ENCODE measurements around the gene MED23. TPM values are rescaled to one million over a fixed set of nuclear protein-coding genes. Genes with fewer than 3 reads are reported as not detected.

The MED23 gene
- total RNA-seq, 4 donors from 2014 or later, result 19.4 to 54.9 (median 35.2) TPM

GRCh38 chr6:131588643-131589042 lies 39.4 kb downstream of the MED23 start:
- Histone ChIP-seq H3K36me3 (peaks cover 99% of the 10 kb centered on the region), H3K27ac (no peak overlapping the region), H3K27me3 (no peaks in the 10 kb centered on the region), H3K9me3 (no peaks in the 10 kb centered on the region), H3K4me1 (no peaks in the 10 kb centered on the region), H3K4me3 (no peak overlapping the region)
- TF ChIP-seq EP300 (IDR thresholded peaks at IDR 0.05), result no peak
- no peak for TF ChIP-seq POLR2AphosphoS5 (IDR thresholded peaks at IDR 0.05)
- no peak for TF ChIP-seq CTCF (IDR thresholded peaks at IDR 0.05)
- no peak for TF ChIP-seq POLR2A (IDR thresholded peaks at IDR 0.05)
- 82% methylated on average over 2 of the region's 2 CpGs for WGBS
- DNase-seq (ENCODE audit: low spot score in 2 of 2), result no peak

GRCh38 chr6:131587909-131588308 lies 40.1 kb downstream of the MED23 start:
- no peak overlapping the region for H3K27ac ChIP-seq
- peaks cover 99% of the 10 kb centered on the region for H3K36me3 ChIP-seq
- 88% methylated on average over 4 of the region's 4 CpGs for WGBS
- DNase-seq (ENCODE audit: low spot score in 2 of 2), result no peak
- no peaks in the 10 kb centered on the region for H3K9me3 ChIP-seq
- TF ChIP-seq CTCF (IDR thresholded peaks at IDR 0.05), result no peak
- TF ChIP-seq POLR2AphosphoS5 (IDR thresholded peaks at IDR 0.05), result no peak
- TF ChIP-seq POLR2A (IDR thresholded peaks at IDR 0.05), result no peak
- TF ChIP-seq EP300 (IDR thresholded peaks at IDR 0.05), result no peak
- no peaks in the 10 kb centered on the region for H3K27me3 ChIP-seq
- H3K4me1 ChIP-seq, result no peaks in the 10 kb centered on the region
- H3K4me3 ChIP-seq, result no peak overlapping the region

- Histone ChIP-seq H3K4me3 (no peak overlapping the region), H3K27me3 (no peaks in the 10 kb centered on the region), H3K4me1 (no peaks in the 10 kb centered on the region), H3K27ac (no peak overlapping the region), H3K36me3 (peaks cover 94% of the 10 kb centered on the region), H3K9me3 (no peaks in the 10 kb centered on the region)
- DNase-seq (ENCODE audit: low spot score in 2 of 2), result no peak
- TF ChIP-seq POLR2A (IDR thresholded peaks at IDR 0.05), result no peak
- no peak for TF ChIP-seq EP300 (IDR thresholded peaks at IDR 0.05)
- no peak for TF ChIP-seq CTCF (IDR thresholded peaks at IDR 0.05)
- TF ChIP-seq POLR2AphosphoS5 (IDR thresholded peaks at IDR 0.05), result no peak
- WGBS, result 79% methylated on average over 4 of the region's 4 CpGs
Measured at GRCh38 chr6:131586543-131586942, 41.5 kb downstream of the MED23 start.

GRCh38 chr6:131581523-131581922 lies 46.5 kb downstream of the MED23 start:
- Histone ChIP-seq H3K9me3 (no peaks in the 10 kb centered on the region), H3K27me3 (no peaks in the 10 kb centered on the region), H3K36me3 (peaks cover 79% of the 10 kb centered on the region), H3K27ac (no peak overlapping the region), H3K4me1 (no peaks in the 10 kb centered on the region), H3K4me3 (no peak overlapping the region)
- DNase-seq (ENCODE audit: low spot score in 2 of 2), result no peak
- TF ChIP-seq POLR2A (IDR thresholded peaks at IDR 0.05) (no peak), POLR2AphosphoS5 (IDR thresholded peaks at IDR 0.05) (no peak), EP300 (IDR thresholded peaks at IDR 0.05) (no peak), CTCF (IDR thresholded peaks at IDR 0.05) (no peak)

- peaks cover 40% of the 10 kb centered on the region for H3K36me3 ChIP-seq
- no peak for TF ChIP-seq CTCF (IDR thresholded peaks at IDR 0.05)
- H3K4me1 ChIP-seq, result no peaks in the 10 kb centered on the region
- 94% methylated on average over 5 of the region's 5 CpGs for WGBS
- no peaks in the 10 kb centered on the region for H3K27me3 ChIP-seq
- H3K27ac ChIP-seq, result no peak overlapping the region
- no peak overlapping the region for H3K4me3 ChIP-seq
- no peak for DNase-seq (ENCODE audit: low spot score in 2 of 2)
- H3K9me3 ChIP-seq, result no peaks in the 10 kb centered on the region
Measured at GRCh38 chr6:131575834-131576478, 52.1 kb downstream of the MED23 start.

All from suprapubic skin (tissue), 4 donors.